HG02852 (cell line): ENCODE data around the gene DLX6.
"Not testable (repeated sequence)": the region's sequence is repeated elsewhere in the genome, so short reads cannot be mapped to it uniquely, and the experiment has no call there.

ENCODE experiments used
- ATAC-seq: cut with Tn5 transposase; IDR thresholded peaks from one replicate; pipeline ENCODE4 v1.9.1; 2021; ENCODE audit warnings: mild to moderate bottlenecking, moderate library complexity; ENCODE audit not compliant: unreplicated experiment

DLX6 gene

DNA sequence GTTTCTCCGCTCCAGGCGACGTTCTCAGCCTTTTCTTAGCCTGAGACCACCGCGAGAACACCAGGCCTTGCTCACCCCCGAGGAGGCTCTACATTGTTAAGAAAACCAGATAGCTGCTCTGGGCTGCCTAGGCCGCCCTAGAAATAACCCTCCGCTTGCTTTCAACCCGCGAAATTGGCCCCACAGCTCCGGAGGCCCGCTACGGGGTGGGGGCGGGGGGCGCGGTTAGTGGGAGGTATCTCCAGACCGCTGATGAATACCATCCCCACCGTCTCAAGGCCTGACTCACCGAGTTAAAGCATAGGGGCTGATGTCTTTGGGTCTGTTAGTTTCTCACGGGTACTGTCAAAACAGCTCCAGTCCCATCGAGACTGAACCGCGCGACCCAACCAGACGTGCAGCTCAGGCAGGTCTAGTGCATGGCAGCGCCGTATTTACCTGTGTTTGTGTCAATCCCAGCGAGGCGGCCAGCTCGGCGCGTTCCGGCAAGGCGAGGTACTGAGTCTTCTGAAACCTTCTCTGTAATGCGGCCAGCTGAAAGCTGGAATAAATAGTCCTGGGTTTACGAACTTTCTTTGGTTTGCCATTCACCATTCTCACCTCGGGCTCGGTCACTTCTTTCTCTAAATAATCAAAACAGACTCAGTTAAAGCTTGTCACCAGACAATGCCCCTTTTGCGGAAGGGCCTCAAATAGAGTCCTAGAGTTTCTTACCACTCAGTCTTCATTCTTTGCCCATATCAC lies 16.6 kb downstream of the DLX6 start:
- ATAC-seq = no peak

DNA sequence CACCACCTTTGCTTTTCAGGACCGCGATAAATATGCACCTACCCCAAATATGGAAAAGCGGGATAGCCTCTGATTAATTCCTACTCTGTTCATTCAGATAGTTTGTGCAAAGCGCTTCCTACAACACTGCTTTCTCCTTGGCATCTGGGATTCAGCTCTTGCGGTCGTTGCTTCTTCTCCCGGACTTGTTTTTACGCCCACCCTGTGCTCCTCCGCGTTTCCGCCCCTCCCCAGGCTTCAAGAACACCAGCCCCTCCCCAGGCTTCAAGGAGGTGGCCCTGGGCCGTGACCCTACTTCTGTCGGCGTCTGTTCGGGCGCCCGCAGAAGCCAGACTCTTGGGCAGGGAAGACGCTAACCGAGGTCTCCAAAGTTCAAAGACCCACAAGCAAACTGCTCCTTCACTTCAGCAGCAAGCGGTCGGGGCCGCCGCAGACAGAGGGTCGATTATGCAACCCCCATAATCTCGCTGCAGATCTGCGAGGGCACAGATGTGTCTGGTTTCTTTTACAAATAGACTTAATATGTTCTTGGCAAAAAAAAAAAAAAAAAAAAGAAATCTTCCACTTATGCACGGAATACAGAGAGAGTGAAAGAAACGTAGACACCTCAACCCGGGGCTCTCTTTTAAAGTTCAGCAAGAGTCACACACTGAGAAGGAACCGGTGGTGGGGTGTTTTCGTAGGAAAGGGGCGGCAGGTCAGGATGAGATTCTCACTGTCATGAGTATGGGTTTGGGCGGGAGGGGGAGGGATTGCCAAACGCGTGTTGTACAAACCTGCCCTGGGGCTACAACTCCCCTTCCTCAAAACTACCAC lies 17.3 kb downstream of the DLX6 start:
- ATAC-seq = no peak

GRCh38 chr7:97024209-97025129 lies 19.1 kb downstream of the DLX6 start, which contains the start of gene DLX5:
TSS of gene DLX5 (minus strand) at chr7:97024831. CDS start at chr7:97024623, 208 bp downstream.
- ATAC-seq = no peak

DNA sequence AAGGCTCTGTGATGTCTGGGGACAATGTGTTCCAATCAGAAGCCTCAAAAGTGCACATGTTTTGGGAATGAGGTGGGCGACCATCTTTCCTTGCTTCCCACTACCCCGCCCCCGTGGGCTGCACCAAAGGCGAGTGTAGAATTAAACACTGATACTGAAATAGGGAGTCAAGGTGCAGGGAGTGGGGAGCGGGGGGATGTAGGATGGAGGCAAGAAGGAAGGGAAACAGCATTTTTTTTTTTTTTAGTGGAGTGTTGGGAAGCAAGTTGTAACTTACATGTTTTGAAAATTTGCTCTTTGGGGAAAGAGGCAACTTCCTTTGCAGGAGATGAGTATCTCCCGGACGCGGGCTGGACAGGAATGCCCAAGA lies 19.8 kb downstream of the DLX6 start:
- no peak for ATAC-seq

DNA sequence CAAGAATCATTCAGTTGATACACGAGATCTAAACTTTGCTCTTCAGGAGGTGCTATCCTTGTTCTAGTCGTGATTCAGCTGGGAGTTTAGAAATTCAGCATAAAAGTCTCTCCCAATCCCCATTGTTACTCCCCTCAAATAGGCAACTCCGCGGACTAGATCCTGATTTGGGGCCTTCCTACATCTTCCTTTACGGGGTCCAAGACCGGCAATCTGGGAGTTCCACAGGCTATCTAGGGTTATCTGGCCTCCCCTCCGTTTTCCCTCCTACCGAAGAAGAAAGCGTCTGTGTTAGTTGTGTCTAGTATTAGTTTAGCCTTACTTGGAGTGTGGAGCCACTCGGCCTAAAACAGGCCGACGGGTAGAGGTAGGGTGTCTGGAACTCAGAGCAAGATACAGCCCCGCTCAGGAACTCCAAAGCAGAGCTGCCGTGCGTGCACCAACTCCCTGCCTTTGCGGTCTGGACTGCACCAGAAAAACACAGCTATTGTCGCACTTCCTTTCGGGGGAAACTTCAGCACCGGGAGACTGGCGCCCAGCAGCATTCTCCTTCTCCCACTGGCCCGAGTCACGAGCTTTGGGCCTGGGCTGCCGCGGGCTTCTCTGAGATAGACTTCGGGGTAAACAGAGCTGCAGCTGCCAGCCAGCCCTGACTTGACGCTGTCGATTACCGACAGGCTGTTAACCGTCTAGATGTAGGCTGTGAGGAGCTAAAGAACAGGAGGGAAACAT lies 20.8 kb downstream of the DLX6 start:
- no peak for ATAC-seq

GRCh38 chr7:97026715-97027426 lies 21.5 kb downstream of the DLX6 start:
- peak; percentile 10 for ATAC-seq

- ATAC-seq = peak; percentile 94
These were observed 22.3 kb downstream of the DLX6 start for GRCh38 chr7:97027427-97028234.

DNA sequence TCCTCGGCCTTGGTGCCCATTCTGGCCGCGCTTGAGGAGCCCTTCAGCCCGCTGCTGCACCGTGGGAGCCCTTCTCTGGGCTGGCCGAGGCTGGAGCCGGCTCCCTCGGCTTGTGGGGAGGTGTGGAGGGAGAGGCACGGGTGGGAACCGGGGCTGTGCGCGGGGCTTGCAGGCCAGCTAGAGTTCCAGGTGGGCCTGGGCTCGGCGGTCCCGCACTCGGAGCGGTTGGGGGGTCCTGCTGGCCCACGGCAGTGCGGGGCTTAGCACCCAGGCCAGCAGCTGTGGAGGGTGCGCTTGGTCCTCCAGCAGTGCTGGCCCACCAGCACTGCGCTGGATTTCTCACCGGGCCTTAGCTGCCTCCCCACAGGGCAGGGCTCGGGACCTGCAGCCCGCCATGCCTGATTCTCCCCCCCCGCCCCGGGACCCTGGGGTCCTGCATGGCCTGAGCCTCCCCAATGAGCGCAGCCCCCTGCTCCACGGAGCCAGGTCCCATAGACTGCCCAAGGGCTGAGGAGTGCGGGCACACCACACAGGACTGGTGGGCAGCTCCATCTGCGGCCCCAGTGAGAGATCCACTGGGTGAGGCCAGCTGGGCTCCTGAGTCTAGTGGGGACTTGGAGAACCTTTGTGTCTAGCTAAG lies 29.0 kb downstream of the DLX6 start:
- ATAC-seq = not testable (repeated sequence)

- ATAC-seq = no peak
These were observed 34.2 kb downstream of the DLX6 start for GRCh38 chr7:97039374-97040065.

DNA sequence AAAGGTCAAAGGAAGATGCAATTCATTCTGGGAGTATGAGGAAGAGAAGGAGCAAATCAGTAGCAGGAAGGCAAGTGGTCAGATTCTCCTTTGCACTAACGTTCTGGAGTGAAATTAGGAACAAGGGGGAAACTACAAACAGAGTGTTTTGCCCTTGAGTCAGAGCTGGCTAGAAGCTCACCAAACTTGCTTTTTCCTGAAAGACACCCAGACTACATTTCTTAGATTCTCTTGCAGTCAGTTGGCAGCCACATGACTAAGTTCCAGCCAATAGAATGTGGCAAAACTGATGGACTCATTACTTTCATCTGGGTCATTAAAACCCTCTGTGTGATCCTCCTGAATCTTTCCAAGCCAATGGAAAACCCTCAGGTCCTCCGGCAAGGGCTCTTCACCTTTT lies 37.9 kb downstream of the DLX6 start:
- ATAC-seq = no peak
